Esophagus squamous epithelium (tissue), 4 donors: Measurements from ENCODE around the gene RELT.

Experiments used
- POLR2A ChIP-seq, 4 donors: fragments of 450-650 bp; IDR thresholded peaks; one replicate each; pipeline ENCODE4 v1.6.1; 2017; ENCODE audit warnings: antibody characterized with exemption in 4 of 4, mild to moderate bottlenecking in 4 of 4, moderate library complexity in 3 of 4
- TF ChIP-seq, protein P1 (sequence below), 6 experiments: fragments of 450-650 bp in 4 of 6; fragments of 200-600 bp in 2 of 6; sonication (generic) in 2 of 6; IDR thresholded peaks; one replicate each; pipeline ENCODE4 v1.5.1; 2016 to 2019; ENCODE audit warnings: antibody characterized with exemption in 6 of 6, mild to moderate bottlenecking in 4 of 6, moderate library complexity in 4 of 6

DNA sequence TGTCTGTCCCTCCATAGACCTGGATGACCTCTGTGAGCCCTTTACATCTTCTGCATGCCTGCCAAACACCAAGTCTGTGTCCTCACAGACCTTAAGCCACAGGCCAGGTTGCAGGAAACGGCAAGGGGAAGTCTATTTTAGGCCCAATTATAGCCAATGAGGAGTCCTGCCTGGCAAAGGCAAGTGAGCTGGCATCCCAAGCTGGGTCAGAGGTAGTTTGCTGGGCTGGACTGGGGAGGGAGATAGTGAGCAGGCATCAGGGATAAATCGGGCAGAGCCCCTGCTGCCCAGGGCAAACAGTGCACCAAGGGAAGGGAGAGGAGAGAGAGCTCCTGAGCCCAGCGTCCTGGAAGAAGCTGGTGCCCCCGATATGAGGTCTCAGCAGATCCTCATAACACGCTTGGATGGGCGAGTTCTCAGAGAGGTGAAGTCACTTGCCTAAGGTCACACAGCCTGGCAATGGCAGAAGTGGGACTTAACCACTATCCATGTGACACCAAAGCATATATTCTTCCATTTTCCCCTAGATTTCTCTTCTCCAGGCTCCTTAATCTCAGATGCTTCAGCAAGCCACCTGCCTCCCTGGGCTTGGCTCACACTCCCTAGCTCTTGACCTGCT, 3.7 kb upstream of the RELT start:
- TF ChIP-seq, protein P1, sequence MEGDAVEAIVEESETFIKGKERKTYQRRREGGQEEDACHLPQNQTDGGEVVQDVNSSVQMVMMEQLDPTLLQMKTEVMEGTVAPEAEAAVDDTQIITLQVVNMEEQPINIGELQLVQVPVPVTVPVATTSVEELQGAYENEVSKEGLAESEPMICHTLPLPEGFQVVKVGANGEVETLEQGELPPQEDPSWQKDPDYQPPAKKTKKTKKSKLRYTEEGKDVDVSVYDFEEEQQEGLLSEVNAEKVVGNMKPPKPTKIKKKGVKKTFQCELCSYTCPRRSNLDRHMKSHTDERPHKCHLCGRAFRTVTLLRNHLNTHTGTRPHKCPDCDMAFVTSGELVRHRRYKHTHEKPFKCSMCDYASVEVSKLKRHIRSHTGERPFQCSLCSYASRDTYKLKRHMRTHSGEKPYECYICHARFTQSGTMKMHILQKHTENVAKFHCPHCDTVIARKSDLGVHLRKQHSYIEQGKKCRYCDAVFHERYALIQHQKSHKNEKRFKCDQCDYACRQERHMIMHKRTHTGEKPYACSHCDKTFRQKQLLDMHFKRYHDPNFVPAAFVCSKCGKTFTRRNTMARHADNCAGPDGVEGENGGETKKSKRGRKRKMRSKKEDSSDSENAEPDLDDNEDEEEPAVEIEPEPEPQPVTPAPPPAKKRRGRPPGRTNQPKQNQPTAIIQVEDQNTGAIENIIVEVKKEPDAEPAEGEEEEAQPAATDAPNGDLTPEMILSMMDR (IDR thresholded peaks at IDR 0.05), result no peak
- no peak for TF ChIP-seq POLR2A (IDR thresholded peaks at IDR 0.05)
